Hematopoietic multipotent progenitor cell treated with erythropoietin and hydrocortisone succinate and interleukin-3 and kit ligand, for 6 days (in vitro differentiated cells): ENCODE data around the gene KISS1.

ENCODE experiments used
- DNase-seq: peaks from one replicate; pipeline ENCODE4 v3.0.0-alpha.2; 2015

KISS1 gene

DNA sequence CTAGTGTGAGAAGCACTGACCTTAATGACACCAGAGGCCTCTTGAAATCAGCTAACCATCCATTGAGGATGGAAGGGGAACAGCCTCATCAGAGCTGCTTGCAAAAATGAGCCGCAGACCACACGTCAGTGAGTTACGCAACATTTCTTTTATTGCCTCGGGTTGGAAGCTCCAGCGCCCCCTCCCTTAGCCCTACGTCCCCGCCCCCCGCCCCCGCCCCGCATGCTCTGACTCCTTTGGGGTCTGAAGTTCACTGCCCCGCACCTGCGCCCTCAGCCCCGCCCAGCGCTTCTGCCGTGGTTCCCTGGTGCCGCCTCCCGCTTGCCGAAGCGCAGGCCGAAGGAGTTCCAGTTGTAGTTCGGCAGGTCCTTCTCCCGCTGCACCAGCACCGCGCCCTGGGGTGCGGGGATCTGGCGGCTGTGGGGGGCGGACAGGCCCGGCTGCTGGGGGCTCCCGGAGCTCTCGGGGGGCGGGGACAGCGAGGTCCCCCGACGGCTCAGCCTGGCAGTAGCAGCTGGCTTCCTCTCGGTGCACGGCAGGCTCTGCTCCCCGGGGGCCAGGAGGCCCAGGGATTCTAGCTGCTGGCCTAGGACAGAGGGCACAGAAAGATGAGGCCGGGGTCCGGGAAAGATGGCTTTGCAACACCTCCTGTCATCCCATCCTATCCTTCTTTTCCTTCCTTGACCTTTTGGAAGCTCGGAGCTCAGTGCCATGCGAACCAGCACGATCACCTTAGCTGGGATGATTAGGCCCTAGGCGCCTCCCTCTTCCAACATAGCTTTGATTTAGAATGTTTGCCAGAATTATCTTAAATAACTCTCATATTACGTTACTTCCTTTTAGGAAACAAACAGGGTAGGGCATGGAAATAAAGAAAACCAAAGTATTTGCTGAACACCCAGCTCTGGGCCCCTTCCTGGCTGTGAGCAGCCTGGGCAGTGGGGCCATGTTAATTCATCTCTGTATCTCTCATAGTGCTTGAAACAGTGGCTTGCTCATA, 5.8 kb downstream of the KISS1 start:
- DNase-seq, result peak; percentile 75

DNA sequence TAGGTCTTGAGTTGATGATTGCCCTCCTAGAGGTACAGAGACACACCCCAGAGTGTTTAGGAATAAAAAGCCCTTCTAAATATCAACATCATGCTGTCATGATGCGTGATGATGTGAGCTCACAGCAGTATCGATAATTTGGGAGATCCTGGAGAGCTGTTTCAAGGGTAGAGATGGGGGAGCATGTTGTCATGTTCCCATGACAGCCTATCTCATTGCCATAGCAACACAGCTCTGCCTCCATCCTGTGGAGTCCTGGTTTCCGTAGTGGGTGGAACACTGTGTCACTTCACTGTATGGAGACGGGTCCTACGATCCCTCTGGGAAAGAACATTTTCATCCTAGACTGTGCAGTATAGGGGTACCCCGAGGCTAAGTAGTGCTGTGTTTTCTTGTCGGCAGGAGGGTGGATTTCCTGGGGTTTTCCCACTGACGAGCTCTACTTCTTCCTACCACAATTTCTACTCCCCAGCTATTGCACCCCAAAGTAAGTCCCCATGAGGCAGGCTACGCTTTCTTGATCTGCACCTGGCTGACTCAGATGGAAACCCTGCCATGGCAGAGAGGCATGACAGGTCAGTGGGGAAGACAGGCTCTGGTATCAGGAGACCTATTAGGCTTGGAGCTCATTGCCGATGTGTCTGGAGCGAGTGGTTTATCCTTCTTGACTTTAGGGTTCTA, 7.2 kb downstream of the KISS1 start:
- DNase-seq, result no peak

DNA sequence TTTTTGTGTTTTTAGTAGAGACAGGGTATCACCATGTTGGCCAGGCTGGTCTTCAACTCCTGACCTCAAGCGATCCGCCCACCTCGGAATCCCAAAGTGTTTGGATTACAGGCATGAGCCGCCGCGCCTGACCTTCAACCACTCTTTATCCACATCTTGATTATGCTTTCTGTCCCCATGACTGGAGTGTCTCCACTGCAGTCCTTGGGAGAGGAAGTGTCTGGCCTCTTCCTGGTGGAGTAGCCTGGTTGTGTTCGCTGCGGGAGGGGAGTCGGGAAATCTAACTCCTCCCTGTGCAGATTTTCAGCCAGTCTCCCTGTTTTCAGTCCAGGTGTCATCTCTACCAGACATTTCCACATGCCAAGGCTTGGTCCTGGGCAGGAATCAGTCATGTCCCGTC, 9.7 kb downstream of the KISS1 start:
- DNase-seq, result no peak

DNA sequence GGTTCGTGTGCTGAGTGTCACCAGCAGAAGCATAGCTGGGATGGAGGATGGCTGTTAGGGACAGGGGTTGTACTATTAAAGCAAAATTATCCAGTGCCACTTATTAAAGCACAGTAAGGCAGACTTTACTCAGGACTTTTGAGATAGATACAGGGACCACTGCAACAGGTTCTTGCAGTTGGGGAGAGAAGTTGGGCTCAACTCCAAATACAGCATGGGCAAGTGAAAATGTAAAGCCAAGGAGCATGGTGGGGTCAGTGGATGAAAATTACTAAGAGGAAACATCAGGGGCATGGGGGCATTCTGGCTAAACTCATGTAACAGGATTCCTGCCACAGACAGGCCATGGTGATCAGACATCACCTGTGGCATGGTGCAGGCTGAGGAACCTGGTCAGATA, 15.2 kb downstream of the KISS1 start:
- no peak for DNase-seq

DNA sequence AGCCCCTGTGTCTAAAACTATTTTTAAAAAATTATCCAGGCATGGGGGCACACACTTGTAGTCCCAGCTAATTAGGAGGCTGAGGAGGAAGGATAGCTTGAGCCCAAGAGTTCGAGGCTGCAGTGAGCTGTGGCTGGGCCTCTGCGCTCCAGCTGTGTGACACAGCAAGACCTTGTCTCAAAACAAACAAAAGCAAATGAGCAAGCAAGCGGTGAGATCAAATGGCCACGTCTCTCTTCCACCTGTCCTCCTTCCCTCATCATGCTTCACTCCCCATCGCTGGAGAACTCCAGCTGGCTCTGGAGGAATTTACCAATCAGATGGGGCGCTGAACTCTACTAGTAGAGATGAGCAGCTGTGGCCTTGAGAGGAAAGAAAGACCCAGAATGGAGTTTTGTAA, 16.2 kb downstream of the KISS1 start:
- DNase-seq, result no peak

DNA sequence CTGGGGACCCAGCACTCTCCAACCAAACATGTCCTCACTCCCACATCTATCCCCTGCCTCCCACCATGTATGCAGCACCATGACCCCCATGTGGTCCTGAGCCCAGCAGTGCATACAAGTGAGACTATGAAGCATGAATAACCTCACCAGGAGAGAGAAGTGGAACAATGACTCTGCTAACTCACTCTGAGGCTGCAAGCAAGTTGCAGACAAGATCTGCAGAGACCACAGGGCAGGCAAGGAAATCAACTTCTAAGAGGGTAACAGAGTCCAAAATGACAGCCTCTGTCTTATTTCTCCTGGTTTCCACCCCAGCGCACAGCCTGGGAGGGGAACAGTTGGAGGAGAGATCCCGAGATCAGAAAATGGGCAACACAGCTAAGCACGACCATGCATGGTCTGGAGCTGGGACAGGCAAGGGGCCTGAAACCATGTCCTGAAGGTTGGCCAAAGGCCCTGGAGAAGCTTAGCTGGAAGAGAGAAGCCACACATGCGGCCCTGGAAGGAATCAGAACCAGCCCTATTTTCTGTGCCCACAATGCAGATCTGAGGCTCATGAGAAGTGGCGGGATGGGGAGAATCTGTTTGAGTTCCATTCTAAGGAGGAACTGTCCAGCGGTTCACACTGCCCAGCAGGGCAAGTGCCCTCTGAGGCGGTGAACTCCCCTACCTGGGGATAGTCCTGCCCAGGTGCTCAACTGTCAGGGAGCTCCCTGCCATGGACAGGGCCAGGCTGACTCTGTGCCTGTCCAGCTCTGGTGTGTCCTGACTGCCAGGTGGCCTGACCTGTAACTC, 17.6 kb downstream of the KISS1 start:
- DNase-seq, result peak; percentile 51

DNA sequence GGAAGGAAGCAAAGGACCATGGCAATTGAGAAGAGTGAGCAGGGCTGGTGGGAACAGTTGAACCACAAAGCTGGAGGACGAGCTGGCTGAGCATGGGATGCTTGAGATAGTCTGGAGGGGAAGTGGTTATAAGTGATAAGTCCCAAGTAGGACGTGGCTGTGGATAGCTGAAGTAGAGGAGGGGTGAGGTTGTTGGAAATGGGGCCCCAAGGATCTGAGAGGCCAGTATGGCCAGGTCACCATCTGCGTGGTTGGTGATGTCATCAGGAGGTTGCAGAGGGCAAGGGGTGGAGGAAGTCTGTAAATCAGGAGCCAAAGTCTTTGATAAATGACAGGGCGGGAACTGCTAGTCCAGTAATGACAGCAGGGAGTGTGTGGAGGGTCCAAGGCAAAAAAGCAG, 19.2 kb downstream of the KISS1 start:
- DNase-seq, result peak; percentile 86

DNA sequence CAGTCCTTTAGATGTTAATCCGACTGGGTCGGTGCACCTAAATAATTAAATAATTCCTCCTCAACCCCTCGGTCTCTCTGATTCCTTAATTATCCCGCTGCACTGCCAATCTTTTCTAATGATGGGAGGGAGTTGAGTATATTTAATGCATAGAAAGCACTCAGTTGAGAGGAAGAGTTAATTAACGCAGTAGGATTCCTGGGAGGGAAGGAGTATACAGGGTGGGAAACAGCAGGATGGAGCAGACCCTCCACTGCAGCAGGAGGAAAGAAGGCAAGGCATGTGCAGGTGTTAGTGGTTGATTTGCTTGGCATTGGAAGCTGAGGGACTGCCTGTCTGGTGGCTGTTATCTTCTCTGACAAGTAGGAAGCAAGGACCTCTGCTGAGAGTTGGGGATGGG, 20.2 kb downstream of the KISS1 start:
- no peak for DNase-seq

DNA sequence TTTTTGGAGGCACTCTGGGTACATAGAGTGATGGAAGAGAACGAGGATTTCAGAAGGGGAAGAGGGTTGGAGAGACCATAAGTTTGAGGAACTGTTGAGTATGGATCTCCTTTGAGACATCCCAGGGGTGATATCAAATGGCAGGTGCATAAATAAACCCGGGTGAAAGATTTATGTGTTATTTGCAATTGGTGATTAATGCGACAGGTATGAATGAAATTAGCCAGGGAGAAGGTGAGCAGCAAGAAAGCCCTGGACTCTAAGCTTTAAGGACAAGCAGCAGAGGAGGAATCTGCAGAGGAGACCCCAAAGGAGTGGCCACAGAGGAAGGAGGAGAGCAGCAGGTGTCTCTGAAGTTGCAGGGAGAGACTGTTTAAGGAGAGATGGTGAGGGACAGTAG, 21.3 kb downstream of the KISS1 start:
- DNase-seq, result no peak

DNA sequence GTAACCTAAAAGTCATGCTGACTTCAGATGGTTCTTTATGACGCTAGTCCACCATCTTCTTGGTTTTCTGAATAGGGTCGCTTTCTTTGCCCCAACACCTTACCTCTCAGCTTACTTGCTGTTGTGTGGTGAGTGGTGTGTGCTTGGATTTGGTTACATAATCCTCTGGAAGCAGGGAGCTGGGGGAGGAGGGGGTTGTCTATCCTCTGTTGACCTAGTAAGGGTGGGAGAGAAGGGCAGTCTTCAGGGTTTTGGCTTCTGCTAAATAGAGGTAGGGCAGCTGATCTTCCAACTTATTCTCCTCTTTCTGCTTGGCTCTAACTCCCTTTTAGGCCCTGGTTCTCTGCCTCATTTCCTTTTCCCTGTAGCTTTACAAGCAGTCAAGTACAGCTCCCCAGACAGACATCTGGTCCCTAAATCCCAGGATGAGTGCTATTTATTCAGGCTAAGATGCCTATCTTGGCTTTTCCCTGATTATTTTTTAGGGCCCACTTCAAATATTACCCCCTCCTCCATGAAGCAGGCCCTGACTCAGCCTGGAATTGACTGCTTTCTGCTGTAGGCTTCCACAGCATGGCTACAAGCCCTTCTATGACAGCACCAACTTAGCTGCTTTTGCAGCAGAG, 23.8 kb downstream of the KISS1 start:
- DNase-seq, result no peak

DNA sequence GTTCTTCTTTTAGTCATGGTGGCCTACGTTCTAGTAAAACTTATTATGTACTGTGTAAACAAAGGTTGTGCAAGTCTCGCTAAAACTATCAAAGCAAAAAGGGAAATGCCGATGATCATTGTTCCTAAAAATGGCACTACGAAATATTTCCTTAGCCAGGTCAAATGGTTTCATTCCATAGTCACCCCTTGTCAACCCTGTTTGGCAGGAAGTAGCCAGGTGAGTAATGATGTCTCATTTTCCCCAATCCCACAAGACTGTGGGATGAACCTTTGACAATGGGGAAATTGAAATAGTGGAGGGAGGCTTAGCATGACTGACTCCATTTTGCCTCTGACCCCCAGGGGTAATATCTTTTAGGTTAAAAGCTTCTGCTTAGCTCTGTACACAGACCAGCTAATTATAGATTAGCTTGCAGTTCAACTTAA, 24.5 kb downstream of the KISS1 start:
- no peak for DNase-seq

DNA sequence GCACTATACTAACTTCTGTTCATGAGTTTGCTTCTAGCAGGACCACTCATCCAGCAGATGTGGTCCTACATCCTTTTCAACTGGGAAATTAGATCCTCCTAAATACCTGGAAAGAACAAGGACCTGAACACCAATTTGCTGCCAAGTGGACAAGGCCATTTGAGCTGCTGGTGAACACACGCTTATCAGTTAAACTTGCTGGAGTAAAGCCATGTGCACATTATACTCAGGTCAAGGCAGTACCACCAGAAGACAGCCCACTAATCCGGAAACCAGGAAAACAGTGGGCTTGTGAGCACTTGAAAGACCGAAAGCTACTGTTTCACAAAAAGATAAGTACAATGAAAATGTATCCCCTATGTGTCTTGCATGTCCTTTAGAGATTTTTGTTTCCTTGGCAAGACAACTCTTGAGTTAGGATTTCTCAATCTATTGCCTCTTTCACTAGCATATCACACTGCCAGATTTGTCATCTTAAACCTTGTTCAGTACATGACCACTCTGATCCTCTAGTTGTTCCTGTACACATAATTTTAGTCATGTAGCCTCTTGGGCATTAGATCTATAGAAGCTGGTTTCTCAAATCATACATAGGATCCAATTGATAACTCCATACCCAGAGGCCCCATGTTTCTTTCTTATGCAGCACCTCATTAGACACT, 25.7 kb downstream of the KISS1 start:
- DNase-seq, result no peak

DNA sequence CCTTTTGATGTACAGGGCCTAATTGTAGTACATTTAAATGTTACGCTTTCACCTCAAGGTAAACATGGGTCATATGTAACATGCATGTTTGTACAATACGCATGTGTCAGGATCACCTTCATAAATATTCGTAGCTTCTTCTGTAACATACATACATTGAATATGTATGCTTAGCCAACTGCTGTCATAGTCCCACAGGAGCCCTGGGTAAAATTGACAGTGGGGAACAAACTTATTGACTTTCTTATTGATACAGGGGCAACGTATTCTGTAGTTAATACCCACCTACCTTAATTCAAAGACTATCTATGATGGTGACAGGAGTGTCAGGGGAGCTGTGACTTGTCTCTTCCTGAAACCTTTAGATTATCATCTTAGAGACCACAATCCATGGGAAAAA, 26.4 kb downstream of the KISS1 start:
- DNase-seq, result no peak

DNA sequence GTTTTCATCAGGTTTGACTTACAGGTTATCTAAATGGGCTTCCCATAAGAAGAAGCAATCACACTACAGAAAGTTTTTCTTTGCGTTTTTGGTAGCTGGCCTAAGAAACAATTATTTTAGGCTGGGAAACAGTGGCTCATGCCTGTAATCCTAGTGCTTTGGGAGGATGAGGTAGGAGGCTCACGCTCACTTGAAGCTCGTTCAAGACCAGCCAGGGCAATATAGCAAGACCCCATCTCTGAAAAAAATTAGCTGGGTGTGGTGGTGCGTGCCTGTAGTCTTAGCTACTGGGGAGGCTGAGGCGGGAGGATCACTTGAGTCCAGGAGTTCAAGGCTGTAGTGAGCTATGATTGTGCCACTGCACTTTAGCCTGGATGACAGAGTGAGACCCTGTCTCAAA, 28.6 kb downstream of the KISS1 start:
- DNase-seq, result no peak

DNA sequence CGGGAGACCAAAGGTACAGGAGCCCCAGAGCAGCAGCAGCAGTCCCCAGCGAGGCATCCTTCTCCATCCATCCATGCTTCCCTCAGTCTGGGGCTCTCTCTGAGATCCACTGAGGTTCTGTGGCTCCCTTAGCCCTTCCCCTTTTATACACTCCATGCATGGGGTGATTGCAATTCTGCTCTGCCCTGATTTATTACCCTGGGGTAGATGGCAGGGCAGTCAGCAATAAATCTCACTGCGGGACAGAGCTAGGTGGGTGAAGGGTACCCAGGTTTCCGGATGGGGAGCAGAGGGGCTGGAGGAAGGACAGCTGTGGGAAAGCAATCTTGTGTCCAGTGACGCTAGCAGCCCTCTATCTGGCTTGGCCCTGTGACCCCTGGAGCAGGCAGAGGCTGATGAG, 30.1 kb downstream of the KISS1 start, which contains the start of gene REN:
Gene REN (minus strand): TSS at position 119 of the 400 bp plus-strand sequence. CDS start 44 bp downstream, at position 75.
- DNase-seq, result no peak

DNA sequence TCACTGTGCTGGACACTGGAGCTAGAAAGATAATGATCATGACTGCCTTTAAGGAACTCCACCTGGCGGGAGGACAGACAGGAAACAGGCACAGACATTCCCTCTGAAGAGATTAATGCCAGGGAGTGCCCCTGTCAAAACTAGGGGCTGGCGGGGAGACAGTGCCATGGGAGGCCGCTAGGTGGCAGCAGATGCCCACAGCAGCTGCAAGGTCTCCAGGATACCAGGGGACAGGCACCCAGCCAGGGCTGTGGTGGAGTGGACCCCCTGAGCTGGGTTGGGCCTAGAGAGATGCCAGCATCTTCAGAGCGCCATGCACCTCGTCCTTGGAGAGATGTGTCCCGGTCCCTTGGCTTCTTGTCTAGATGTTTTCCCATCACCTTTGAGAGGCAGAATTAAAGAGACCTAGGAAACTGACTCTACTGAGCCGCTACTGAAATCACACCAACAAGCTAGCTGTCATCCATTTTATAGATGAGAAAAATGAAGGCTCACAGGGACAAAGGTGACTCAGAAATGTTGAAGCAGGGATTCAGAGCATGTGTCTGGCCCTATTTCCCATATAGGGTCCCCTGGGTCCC, 33.7 kb downstream of the KISS1 start:
- DNase-seq, result peak; percentile 77

DNA sequence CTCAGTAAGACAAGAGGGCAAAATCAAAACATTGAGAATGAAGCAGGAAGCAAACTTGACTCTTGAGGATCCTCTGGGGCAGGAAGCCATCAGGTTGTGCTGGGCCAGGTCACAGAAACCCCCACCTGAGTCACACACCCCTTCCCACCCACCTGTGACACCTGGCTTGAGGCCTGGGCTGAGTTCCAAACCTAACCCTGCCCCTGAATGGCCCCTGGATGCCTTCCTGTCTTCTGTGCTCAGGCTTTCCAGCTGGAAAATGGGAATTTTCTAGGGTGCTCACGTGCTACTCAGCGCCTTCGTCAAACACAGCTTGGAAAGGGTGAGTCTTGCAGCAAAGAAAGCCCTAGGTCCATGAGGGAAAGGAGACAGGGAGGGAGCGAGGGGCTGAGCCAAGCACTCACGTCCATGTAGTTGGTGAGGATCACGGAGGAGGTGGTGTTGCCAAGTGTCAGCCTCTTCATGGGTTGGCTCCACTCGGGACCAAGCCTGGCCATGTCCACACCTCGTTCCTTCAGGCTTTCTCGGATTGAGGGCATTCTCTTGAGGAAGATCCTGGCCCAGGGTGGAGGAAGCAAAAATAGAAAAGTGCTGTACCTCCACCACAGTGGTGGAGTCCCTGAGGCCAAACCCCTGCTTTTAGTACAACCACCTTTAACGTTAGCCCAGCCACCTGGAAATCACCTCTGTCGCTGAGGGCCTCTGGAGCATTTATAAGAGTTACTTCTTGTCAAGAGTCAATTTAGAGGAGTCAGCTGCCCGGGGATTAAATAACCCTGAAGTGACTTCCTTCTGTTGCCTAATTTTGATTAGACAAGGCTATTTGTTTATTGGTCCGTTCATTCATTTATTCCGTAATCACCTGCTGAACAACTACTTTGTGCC, 34.4 kb downstream of the KISS1 start:
- DNase-seq, result no peak

DNA sequence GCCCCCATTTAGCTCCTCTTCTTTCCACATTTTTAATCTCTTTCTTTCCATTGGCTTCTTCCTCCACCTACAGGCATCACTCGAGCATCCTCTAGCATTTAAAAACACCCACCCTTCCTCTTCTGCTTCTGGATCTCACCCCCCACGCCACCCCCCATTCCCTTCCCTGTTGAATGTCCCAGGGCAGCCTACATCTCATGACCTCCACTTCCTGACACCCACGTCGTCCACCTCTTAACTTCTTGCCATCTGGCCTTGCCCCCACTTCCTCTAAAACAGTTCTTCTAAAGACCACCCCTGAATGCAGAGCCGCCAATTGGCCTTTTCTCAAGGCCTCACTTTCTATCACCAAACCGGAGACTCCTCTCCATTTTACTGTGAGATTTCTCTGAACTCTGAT, 38.3 kb downstream of the KISS1 start:
- DNase-seq, result no peak

DNA sequence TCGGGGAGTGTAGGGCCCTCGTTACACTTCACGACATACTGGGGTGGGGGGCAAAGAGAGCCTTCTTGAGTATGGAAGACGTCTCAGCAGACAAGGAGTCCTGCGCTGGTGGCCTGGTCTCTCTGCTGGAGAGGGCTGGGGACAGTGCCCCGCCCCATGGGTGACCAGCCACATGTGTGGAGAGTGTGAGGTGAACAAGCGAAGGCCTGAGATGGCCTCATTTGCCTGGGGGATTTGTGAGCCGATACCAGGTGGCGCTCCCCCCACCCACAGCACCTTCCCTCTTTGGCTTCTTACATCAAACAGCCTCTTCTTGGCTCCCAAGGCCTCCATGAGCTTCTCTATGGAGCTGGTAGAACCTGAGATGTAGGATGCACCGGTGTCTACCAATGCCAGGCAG, 40.4 kb downstream of the KISS1 start:
- no peak for DNase-seq

DNA sequence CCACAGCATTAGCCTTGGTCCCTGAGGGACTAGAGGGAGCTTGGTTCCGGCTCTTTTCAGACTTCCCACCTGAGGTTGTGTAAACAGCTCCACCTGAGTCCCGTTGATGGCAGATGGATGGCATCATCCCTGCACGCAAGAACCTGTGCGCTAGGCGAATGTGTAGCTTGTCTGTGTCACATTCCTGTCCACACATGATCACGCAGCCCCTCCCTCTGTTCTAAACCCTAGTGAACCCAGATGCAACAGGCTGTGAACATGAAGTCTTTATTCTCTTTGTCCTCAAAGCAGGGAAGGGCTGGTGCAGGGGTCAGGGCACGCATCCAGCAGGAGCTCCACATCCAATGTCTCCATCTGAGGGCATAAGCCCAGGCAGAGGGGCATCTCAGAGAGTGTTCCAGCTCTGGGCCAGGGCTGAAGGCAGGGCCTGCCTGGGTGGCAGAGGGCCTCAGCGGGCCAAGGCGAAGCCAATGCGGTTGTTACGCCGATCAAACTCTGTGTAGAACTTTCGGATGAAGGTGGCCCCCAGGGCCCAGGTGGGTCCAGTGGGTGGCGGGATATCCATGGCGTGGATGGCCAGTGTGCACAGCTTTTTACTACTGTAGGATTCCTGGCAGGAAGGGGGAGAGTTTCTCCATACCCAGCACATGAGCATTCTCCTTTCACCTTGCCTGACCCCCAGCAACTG, 41.6 kb downstream of the KISS1 start:
- DNase-seq, result no peak
